GM12875 (cell line): ENCODE data around the gene TM4SF20.
"Not testable (repeated sequence)": the region's sequence is repeated elsewhere in the genome, so short reads cannot be mapped to it uniquely, and the experiment has no call there.

ENCODE experiments used
- H3K4me3 ChIP-seq: one replicate; pipeline ENCODE4 v1.5.1; 2011; ENCODE audit warnings: low read depth, low read length, control low read depth
- TF ChIP-seq, protein P1 (sequence below): IDR thresholded peaks from 2 replicates; pipeline ENCODE4 v1.5.1; 2011; ENCODE audit warnings: low read depth, mild to moderate bottlenecking, control low read depth, inconsistent platforms, low read length, moderate library complexity, borderline replicate concordance; ENCODE audit not compliant: insufficient read depth

TM4SF20 gene

DNA sequence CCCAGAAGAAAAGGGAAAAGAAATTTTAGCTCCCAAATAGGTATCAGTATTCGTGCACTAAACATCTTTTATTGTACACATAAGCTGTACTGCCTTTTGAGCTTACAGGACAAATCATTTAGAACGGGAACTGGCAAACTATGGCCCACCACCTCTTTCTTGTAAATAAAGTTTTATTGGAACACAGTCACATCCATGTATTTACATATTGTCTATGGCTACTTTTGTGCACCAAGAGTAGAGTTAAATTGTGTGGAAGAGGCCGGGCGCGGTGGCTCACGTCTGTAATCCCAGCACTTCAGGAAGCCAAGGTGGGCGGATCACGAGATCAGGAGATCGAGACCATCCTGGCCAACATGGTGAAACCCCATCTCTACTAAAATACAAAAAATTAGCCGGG lies 5.7 kb downstream of the TM4SF20 start:
- TF ChIP-seq, protein P1, sequence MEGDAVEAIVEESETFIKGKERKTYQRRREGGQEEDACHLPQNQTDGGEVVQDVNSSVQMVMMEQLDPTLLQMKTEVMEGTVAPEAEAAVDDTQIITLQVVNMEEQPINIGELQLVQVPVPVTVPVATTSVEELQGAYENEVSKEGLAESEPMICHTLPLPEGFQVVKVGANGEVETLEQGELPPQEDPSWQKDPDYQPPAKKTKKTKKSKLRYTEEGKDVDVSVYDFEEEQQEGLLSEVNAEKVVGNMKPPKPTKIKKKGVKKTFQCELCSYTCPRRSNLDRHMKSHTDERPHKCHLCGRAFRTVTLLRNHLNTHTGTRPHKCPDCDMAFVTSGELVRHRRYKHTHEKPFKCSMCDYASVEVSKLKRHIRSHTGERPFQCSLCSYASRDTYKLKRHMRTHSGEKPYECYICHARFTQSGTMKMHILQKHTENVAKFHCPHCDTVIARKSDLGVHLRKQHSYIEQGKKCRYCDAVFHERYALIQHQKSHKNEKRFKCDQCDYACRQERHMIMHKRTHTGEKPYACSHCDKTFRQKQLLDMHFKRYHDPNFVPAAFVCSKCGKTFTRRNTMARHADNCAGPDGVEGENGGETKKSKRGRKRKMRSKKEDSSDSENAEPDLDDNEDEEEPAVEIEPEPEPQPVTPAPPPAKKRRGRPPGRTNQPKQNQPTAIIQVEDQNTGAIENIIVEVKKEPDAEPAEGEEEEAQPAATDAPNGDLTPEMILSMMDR: no peak
- H3K4me3 ChIP-seq: no peak overlapping the region

DNA sequence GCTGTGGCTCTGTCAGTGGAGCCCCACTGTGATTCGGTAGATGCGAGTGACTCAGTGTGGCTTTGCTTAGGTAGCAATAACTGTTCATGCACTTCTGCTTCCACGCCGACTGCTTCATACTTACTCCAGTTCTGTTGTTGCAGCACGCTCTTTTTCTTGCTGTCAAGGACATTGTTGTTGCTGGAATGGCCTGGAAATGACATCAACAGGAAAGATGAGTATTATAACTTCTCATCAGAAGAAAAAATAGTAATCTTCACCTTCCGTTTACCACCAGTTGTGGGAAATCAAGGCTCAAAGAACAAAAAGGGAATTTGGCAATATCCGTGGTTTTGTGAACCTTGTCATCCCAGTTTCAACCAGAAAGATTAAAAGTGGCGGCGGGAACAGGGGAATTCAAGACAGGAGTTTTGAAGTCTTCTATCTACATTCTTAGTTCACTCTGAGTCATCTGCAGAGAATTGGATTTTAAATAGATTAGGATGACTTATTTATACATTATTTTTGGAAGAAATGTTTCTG lies 8.3 kb downstream of the TM4SF20 start:
- H3K4me3 ChIP-seq: no peak overlapping the region
- TF ChIP-seq, protein P1: no peak

DNA sequence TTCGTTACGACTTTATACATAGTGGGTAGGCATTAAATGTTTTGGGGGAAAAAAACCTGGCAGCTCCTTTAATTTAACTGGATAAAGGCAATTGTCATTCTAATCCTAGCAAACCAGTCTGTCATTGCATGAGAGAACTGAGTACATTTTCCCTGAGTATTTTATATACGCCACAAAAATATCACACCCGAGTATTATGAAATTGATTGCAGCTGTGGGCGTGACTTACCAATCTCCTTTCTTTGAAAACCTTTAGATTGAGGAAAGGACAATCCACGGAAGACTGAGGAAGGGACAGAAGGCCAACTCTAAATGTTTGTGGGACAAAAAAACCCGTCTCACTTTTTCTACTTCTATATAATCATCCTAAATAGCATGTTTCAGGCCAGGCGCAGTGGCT lies 9.0 kb downstream of the TM4SF20 start:
- TF ChIP-seq, protein P1: no peak

DNA sequence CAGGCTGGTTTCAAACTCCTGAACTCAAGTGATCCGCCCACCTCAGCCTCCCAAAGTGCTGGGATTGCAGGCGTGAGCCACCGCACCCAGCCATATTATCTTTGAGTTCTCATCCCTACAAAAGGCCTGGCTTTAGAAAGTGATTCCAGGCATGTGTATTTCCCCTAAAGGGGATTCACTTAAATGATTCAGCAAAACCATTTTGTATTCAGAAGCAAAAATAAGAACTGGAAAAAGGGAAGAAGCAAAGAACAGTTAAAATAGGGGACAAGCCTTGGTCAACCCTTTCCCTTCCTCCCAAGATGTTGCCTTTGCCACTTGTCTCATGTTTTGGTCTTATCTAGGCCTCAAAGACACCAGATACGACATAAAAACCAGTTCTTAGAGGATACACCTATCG lies 10.5 kb downstream of the TM4SF20 start:
- TF ChIP-seq, protein P1: no peak

More for the DNA sequence above, 9.0 kb downstream of the TM4SF20 start:
- no peak overlapping the region for H3K4me3 ChIP-seq

DNA sequence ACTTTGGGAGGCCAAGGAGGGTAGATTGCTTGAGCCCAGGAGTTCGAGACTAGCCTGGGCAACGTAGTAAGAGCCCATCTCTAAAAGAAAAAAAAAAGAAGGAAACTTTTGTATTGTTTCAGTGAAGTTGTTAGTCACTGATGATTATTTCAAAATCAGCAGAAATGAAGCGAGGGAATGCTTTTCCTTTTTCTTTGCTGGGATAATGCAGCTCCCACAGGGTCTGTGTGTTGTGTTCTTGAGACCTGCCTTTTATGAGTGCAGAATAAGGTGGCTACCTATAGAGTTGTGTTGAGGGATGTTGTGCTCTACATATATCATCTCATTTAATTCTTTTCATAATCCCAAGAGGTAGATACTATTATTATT lies 11.7 kb downstream of the TM4SF20 start:
- no peak overlapping the region for H3K4me3 ChIP-seq
- TF ChIP-seq, protein P1: no peak

More for the DNA sequence above, 10.5 kb downstream of the TM4SF20 start:
- no peak overlapping the region for H3K4me3 ChIP-seq

DNA sequence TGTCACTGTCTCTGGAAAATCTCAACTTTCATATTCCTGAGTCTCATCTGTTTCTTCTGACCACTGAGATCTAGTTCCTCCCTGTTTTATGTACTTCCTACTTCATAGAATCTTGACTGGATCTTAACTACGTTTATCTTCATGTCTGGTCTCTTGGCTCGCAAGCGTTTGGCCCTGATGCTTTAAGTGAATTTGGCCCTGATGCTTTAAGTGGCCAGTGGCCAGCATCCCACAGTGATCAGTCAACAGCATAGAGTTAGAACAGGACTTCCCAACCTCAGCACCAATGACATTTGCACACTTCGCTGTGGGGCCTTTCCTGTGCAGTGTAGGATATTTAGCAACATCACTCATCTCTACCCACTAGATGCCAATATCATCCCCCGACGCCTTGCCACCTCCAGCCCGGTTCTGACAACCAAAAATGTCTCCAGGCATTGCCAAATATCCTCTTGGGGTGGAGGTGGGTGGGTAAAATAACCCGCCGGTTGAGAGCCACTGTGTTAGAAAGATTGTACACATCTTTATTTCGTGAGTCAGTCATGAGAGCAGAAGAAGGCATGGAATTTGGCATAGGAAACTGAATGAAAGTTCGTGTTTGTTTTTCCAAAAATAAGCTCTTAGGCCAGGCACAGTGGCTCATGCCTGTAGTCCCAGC lies 12.2 kb downstream of the TM4SF20 start:
- TF ChIP-seq, protein P1: no peak
- no peak overlapping the region for H3K4me3 ChIP-seq

DNA sequence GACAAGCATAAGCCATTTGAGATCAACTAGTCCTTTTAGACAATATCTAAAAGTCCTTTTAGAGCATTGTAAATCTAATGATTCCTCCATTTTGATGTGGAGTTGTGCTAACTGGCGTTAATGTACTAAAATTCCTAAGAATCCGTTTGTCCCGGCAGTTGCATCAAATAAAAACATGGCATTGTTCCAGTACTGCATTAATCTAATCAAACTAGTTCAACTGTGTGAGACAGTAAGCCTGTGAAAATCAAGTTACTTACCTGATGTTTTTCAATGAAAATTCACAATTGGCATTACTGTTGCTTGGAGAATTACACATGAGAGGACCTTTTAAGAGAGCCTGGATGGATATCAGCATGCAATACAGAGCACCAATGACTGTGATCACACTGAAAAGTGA lies 13.3 kb downstream of the TM4SF20 start:
- no peak overlapping the region for H3K4me3 ChIP-seq
- TF ChIP-seq, protein P1: no peak

DNA sequence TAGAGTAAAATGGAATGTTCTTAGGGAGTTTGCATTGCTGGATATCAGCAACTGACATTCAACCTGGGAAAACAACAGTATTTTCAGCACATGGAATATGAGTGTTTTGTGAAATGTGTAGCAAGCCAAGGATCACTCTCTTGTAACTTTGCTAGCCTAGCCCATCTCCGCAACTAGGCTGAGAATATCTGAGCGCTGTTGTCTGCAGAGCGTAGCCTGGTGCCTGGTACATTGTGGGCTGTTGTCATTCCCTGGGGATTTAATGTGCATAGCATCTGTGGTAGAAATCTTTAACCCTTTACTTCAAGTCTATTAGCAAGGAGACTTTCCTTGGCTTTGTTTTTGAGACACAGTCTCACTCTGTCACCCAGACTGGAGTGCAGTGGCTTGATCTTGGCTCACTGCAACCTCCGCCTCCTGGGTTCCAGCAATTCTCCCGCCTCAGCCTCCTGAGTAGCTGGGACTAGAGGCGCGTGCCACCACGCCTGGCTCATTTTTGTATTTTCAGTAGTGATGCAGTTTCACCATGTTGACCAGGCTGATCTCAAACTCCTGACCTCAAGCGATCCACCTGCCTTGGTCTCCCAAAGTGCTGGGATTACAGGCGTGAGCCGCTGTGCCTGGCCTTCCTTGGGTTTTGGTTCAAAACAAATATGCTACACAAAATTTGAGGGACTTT lies 14.4 kb downstream of the TM4SF20 start:
- H3K4me3 ChIP-seq: not testable (repeated sequence)
